ENCODE results near the gene PPME1.
A peak's percentile ranks its signal among the peaks of the same experiment; 100 is the strongest.
"Not testable (repeated sequence)": the region's sequence is repeated elsewhere in the genome, so short reads cannot be mapped to it uniquely, and the experiment has no call there.

Gene PPME1

DNA sequence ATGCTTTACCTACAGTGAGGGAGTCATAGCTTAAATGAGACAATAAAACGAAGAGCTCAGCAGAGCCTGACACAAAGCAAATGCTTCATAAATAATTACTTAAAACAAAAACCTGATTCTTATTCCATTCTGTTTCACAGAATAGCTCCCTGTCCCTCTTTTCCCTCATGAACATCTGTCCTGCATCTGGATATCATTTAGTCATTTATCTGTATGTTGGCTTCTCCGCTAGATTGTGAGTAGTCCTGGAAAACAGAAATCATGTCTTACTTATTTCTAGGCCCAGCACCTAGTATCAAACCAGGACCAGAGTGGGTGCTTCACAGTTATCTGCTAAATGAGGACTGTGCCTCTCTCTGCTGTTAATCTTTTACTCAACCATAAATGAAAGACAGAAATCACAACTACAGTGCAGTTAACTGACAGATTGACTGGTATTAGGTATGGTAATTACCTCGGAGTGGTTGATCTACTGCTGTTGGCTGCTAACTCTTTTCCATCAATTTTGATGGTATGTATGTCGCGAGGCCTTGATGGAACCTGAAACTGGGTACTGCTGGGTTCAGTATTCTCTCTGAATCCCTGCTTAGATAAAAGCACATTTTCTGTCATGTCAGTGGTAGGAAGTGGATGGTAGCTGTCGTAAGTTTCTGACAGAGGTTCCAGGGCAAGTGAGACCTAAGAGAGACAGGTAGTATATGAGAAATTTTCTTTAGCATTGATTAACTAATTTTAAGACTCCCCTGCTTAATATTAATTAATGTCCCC is 31.8 kb upstream of the PPME1 start:
- WGBS, 2 experiments (ENCODE audit: insufficient coverage in 2 of 2), result 90 to 91% methylated on average over 2 to 4 of the region's 6 CpGs
- Histone ChIP-seq H3K27ac (ENCODE audit: low read depth, low read length, severe bottlenecking) (peak overlapping the region; percentile 97), H3K4me3 (ENCODE audit: extremely low read depth, insufficient read depth, low read length, poor library complexity, severe bottlenecking) (no peak overlapping the region)

DNA sequence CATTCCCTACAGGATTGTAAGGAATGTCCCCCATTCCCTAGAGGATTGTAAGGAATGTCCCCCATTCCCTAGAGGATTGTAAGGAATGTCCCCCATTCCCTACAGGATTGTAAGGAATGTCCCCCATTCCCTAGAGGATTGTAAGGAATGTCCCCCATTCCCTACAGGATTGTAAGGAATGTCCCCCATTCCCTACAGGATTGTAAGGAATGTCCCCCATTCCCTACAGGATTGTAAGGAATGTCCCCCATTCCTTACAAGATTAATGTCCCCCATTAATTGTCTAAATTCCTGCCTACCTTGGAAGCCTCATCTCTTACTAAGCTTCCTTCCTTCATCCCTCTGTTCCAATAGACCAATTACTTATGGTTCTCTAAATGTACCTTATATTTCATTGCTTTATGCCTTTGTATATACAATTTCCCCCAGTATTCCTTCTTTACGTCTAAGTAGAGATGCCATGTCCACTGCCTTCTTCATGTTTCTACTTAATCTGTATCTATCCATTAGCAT is 31.1 kb upstream of the PPME1 start:
- not testable (repeated sequence) for H3K9me3 ChIP-seq (ENCODE audit: control insufficient read depth, low read length); H3K4me3 ChIP-seq (ENCODE audit: extremely low read depth, insufficient read depth, low read length, poor library complexity, severe bottlenecking)
- peaks cover 23% of the 10 kb centered on the region for H3K36me3 ChIP-seq (ENCODE audit: control insufficient read depth, insufficient read depth, low read length)
- peak overlapping the region; percentile 97 for H3K27ac ChIP-seq (ENCODE audit: low read depth, low read length, severe bottlenecking)
- peaks cover 47% of the 10 kb centered on the region for H3K4me1 ChIP-seq (ENCODE audit: control insufficient read depth, insufficient read depth, low read length, poor library complexity, severe bottlenecking)
- 100% methylated on average over 1 of the region's 1 CpG; no CpG with 5 or more reads in 1 of the 2 experiments for WGBS, 2 experiments (ENCODE audit: insufficient coverage in 2 of 2)

More for the DNA sequence above, 31.8 kb upstream of the PPME1 start:
- Histone ChIP-seq H3K36me3 (ENCODE audit: control insufficient read depth, insufficient read depth, low read length) (peaks cover 21% of the 10 kb centered on the region), H3K4me1 (ENCODE audit: control insufficient read depth, insufficient read depth, low read length, poor library complexity, severe bottlenecking) (peaks cover 47% of the 10 kb centered on the region), H3K9me3 (ENCODE audit: control insufficient read depth, low read length) (no peaks in the 10 kb centered on the region)

DNA sequence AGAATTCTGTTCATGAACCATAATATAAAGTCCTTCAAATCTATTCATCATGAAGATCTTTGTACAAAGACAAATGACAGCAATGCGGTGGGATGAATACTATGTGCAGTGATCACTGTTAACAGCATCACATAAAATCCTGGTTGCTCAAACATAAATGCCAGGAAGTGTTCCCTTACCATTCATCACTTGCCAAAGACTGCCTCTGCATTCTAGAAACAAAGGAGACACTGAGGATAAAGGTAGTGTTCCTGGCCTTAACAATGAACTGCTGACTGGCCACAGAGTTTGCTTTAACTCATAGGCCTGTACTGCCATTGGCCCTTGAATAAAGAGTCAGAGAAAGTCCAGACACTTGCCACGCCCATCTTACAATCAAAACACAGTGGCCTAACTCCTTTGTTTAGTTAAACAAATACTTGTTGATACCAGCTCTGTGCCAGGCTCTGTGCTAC is 29.8 kb upstream of the PPME1 start:
- H3K4me3 ChIP-seq (ENCODE audit: extremely low read depth, insufficient read depth, low read length, poor library complexity, severe bottlenecking), result no peak overlapping the region
- WGBS, 2 experiments (ENCODE audit: insufficient coverage in 2 of 2), result 71% methylated on average over 1 of the region's 2 CpGs; no CpG with 5 or more reads in 1 of the 2 experiments

DNA sequence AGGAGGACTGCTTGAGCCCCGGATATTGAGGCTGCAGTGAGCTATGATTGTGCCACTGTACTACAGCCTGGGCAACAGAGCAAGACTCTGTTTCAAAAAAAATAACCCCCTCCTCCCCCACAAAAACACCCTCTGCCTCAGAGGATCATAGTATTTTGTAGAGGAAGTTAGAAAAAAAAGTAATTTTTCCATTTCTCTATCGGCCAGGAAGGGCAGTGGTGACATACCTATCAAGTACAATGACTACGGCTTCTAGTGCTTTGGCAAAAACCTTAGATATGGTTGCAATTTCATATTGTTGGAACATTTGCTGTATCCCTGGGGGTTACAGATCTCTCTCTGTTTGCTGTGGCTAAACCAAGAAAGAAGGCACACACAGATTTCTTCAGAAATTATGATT is 29.2 kb upstream of the PPME1 start:
- 86 to 95% methylated on average over 2 to 3 of the region's 3 CpGs for WGBS, 2 experiments (ENCODE audit: insufficient coverage in 2 of 2)
- H3K36me3 ChIP-seq (ENCODE audit: control insufficient read depth, insufficient read depth, low read length), result peaks cover 11% of the 10 kb centered on the region
- peak overlapping the region; percentile 97 for H3K27ac ChIP-seq (ENCODE audit: low read depth, low read length, severe bottlenecking)
- no peak overlapping the region for H3K4me3 ChIP-seq (ENCODE audit: extremely low read depth, insufficient read depth, low read length, poor library complexity, severe bottlenecking)
- H3K9me3 ChIP-seq (ENCODE audit: control insufficient read depth, low read length), result no peaks in the 10 kb centered on the region
- H3K4me1 ChIP-seq (ENCODE audit: control insufficient read depth, insufficient read depth, low read length, poor library complexity, severe bottlenecking), result peaks cover 42% of the 10 kb centered on the region

More for the DNA sequence above, 29.8 kb upstream of the PPME1 start:
- Histone ChIP-seq H3K36me3 (ENCODE audit: control insufficient read depth, insufficient read depth, low read length) (peaks cover 16% of the 10 kb centered on the region), H3K27ac (ENCODE audit: low read depth, low read length, severe bottlenecking) (peak overlapping the region; percentile 97), H3K9me3 (ENCODE audit: control insufficient read depth, low read length) (no peaks in the 10 kb centered on the region), H3K4me1 (ENCODE audit: control insufficient read depth, insufficient read depth, low read length, poor library complexity, severe bottlenecking) (peaks cover 42% of the 10 kb centered on the region)

DNA sequence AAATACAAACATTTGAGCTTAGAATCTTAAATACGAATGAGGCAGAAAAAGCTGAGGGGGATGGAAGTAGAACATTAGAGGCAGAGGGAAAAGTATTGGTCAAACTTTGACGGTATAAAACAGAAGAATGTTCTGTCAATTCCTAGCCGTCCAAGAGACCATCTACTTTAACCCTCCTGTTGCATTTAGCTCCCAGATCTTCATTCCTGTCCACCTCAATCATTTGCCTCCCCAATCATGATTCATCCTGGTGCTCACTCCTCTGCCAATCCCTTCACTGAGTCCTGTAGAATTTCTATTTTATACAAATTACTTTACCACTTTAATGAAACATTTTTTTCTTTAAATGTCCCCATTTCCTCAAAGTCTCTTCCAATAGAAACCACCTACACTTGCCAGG is 28.5 kb upstream of the PPME1 start:
- 93 to 100% methylated on average over 3 of the region's 3 CpGs for WGBS, 2 experiments (ENCODE audit: insufficient coverage in 2 of 2)
- Histone ChIP-seq H3K27ac (ENCODE audit: low read depth, low read length, severe bottlenecking) (no peak overlapping the region), H3K36me3 (ENCODE audit: control insufficient read depth, insufficient read depth, low read length) (peaks cover 8% of the 10 kb centered on the region), H3K4me1 (ENCODE audit: control insufficient read depth, insufficient read depth, low read length, poor library complexity, severe bottlenecking) (peaks cover 42% of the 10 kb centered on the region), H3K4me3 (ENCODE audit: extremely low read depth, insufficient read depth, low read length, poor library complexity, severe bottlenecking) (no peak overlapping the region), H3K9me3 (ENCODE audit: control insufficient read depth, low read length) (no peaks in the 10 kb centered on the region)

DNA sequence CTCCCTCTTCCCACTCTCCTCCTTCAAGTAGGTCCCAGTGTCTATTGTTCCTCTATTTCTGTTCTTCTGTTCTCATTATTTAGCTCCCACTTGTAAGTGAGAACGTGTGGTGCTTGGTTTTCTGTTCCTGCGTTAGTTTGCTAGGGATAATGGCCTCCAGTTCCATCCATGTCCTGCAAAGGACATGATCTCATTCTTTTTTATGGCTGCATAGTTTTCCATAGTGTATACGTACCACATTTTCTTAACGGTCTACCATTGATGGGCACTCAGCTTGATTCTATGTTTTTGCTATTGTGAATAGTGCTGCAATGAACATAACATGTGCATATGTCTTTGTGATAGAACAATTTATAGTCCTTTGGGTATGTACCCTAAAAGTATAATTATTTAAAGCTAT is 26.5 kb upstream of the PPME1 start:
- Histone ChIP-seq H3K9me3 (ENCODE audit: control insufficient read depth, low read length) (no peaks in the 10 kb centered on the region), H3K4me1 (ENCODE audit: control insufficient read depth, insufficient read depth, low read length, poor library complexity, severe bottlenecking) (peaks cover 25% of the 10 kb centered on the region), H3K4me3 (ENCODE audit: extremely low read depth, insufficient read depth, low read length, poor library complexity, severe bottlenecking) (no peak overlapping the region), H3K27ac (ENCODE audit: low read depth, low read length, severe bottlenecking) (no peak overlapping the region), H3K36me3 (ENCODE audit: control insufficient read depth, insufficient read depth, low read length) (peaks cover 8% of the 10 kb centered on the region)
- 93% methylated on average over 3 of the region's 4 CpGs; no CpG with 5 or more reads in 1 of the 2 experiments for WGBS, 2 experiments (ENCODE audit: insufficient coverage in 2 of 2)

DNA sequence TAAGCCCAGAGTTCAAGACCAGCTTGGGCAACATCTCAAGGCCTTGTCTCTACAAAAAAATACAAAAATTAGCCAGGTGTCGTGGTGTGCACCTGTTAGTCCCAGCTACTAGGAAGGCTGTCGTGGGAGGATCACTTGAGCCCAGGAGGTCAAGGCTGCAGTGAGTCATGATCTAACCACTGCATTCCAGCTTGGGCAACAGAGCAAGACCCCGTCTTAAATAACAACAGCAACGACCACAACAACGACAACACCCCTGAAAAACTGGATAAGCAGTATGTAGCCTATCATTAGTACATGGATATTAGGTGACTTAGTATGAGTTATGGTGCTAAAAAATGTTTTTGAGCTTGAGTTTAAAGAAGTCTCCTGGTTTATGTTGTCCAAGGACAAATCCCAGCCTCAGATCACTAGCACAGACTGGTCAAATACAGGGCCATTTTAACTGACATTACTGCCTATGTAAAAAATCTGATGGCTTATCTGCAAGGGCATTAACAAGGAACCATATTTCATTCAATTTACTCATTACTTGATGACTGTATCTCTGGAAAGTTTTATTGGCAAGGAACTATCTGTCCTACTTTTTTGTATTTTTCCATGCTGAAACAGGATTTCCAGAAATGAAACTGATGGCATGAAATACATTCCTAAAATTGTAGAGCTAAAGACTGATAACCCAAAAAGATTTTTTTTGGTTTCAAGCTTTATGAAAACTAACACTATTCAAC is 23.7 kb upstream of the PPME1 start:
- H3K4me1 ChIP-seq (ENCODE audit: control insufficient read depth, insufficient read depth, low read length, poor library complexity, severe bottlenecking), result no peaks in the 10 kb centered on the region
- 96 to 100% methylated on average over 2 of the region's 5 CpGs for WGBS, 2 experiments (ENCODE audit: insufficient coverage in 2 of 2)
- H3K9me3 ChIP-seq (ENCODE audit: control insufficient read depth, low read length), result no peaks in the 10 kb centered on the region
- no peak overlapping the region for H3K4me3 ChIP-seq (ENCODE audit: extremely low read depth, insufficient read depth, low read length, poor library complexity, severe bottlenecking)
- H3K27ac ChIP-seq (ENCODE audit: low read depth, low read length, severe bottlenecking), result no peak overlapping the region
- H3K36me3 ChIP-seq (ENCODE audit: control insufficient read depth, insufficient read depth, low read length), result peaks cover 12% of the 10 kb centered on the region

DNA sequence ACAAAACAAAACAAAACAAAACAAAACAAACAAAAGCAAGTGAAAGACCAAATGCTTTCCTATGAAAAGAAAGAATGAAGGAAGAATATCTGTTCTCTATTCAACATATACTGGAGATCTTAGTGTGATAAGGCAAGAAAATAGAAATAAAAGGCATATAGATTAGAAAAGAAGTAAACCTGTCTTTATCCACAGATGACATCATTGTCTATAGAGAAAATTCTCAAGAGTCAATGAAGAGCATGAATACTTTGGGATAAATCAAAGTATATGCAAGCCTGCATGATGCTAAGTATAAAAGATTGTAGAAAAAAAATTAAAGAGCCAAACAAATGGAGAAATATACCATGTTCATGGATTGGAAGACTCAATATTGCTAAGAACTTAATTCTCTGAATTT is 17.9 kb upstream of the PPME1 start:
- H3K27ac ChIP-seq (ENCODE audit: low read depth, low read length, severe bottlenecking), result no peak overlapping the region
- H3K36me3 ChIP-seq (ENCODE audit: control insufficient read depth, insufficient read depth, low read length), result peaks cover 10% of the 10 kb centered on the region
- no peaks in the 10 kb centered on the region for H3K9me3 ChIP-seq (ENCODE audit: control insufficient read depth, low read length)

DNA sequence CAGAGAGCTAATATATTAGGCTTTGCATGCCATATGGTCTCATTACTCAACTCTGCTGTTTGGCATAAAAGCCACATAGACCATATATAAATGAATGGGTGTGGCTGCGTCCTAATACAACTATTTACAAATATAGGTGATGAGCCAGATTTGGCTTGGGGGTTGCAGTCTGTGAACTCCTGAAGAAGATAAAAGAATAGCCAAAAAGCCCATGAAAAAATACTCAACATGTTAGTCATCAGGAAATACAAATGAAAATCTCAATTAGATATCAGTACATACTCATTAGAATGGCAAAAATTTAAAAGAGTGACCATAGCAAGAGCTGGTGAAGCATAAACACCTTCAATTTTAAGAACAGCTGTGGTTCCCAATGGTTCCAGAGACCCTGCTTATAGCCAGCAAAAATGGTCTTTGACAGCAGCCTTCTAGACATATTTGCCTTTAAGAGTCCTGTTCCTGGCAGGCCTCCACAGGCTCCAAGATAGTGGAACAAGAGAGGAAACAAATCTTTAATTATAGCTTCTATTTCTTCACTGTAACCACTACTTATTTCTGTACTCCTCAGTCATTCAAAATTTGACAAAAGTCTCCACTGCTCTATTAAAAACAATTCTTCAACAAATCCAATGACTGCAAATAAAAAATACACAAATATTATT is 16.3 kb upstream of the PPME1 start:
- no peak overlapping the region for H3K27ac ChIP-seq (ENCODE audit: low read depth, low read length, severe bottlenecking)
- peaks cover 20% of the 10 kb centered on the region for H3K36me3 ChIP-seq (ENCODE audit: control insufficient read depth, insufficient read depth, low read length)
- no peaks in the 10 kb centered on the region for H3K9me3 ChIP-seq (ENCODE audit: control insufficient read depth, low read length)
- H3K4me3 ChIP-seq (ENCODE audit: extremely low read depth, insufficient read depth, low read length, poor library complexity, severe bottlenecking), result no peak overlapping the region
- H3K4me1 ChIP-seq (ENCODE audit: control insufficient read depth, insufficient read depth, low read length, poor library complexity, severe bottlenecking), result no peaks in the 10 kb centered on the region
- no CpG with 5 or more reads among the region's 1 CpG for WGBS, 2 experiments (ENCODE audit: insufficient coverage in 2 of 2)

More for the DNA sequence above, 17.9 kb upstream of the PPME1 start:
- H3K4me1 ChIP-seq (ENCODE audit: control insufficient read depth, insufficient read depth, low read length, poor library complexity, severe bottlenecking), result no peaks in the 10 kb centered on the region
- no peak overlapping the region for H3K4me3 ChIP-seq (ENCODE audit: extremely low read depth, insufficient read depth, low read length, poor library complexity, severe bottlenecking)

DNA sequence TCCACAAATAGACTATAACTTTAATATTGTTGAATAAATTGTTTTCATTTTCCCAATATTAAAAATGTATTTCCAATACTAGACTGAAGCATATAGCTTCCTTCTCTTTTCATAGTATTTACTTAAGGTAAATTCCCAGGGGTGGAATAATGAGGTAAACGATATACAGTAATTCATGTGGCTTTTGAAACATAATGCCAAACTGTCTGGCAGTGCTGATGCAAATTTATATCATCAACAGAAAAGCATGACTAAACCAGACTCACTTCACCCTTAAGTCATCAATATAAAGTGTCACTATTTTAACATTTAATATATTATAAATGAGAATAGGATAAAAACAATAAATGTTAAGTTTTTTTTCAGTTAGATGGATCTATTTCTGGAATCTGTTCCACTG is 13.9 kb upstream of the PPME1 start:
- no peak overlapping the region for H3K4me3 ChIP-seq (ENCODE audit: extremely low read depth, insufficient read depth, low read length, poor library complexity, severe bottlenecking)
- WGBS, 2 experiments (ENCODE audit: insufficient coverage in 2 of 2), result no CpG with 5 or more reads among the region's 1 CpG
- no peaks in the 10 kb centered on the region for H3K4me1 ChIP-seq (ENCODE audit: control insufficient read depth, insufficient read depth, low read length, poor library complexity, severe bottlenecking)
- H3K27ac ChIP-seq (ENCODE audit: low read depth, low read length, severe bottlenecking), result no peak overlapping the region
- H3K9me3 ChIP-seq (ENCODE audit: control insufficient read depth, low read length), result no peaks in the 10 kb centered on the region
- peaks cover 16% of the 10 kb centered on the region for H3K36me3 ChIP-seq (ENCODE audit: control insufficient read depth, insufficient read depth, low read length)

Data from mesodermal cell (in vitro differentiated cells).